ENCODE data around the gene CCDC88B. TPM values are rescaled to one million over a fixed set of nuclear protein-coding genes. Genes with fewer than 3 reads are reported as not detected.

The CCDC88B gene, protein sequence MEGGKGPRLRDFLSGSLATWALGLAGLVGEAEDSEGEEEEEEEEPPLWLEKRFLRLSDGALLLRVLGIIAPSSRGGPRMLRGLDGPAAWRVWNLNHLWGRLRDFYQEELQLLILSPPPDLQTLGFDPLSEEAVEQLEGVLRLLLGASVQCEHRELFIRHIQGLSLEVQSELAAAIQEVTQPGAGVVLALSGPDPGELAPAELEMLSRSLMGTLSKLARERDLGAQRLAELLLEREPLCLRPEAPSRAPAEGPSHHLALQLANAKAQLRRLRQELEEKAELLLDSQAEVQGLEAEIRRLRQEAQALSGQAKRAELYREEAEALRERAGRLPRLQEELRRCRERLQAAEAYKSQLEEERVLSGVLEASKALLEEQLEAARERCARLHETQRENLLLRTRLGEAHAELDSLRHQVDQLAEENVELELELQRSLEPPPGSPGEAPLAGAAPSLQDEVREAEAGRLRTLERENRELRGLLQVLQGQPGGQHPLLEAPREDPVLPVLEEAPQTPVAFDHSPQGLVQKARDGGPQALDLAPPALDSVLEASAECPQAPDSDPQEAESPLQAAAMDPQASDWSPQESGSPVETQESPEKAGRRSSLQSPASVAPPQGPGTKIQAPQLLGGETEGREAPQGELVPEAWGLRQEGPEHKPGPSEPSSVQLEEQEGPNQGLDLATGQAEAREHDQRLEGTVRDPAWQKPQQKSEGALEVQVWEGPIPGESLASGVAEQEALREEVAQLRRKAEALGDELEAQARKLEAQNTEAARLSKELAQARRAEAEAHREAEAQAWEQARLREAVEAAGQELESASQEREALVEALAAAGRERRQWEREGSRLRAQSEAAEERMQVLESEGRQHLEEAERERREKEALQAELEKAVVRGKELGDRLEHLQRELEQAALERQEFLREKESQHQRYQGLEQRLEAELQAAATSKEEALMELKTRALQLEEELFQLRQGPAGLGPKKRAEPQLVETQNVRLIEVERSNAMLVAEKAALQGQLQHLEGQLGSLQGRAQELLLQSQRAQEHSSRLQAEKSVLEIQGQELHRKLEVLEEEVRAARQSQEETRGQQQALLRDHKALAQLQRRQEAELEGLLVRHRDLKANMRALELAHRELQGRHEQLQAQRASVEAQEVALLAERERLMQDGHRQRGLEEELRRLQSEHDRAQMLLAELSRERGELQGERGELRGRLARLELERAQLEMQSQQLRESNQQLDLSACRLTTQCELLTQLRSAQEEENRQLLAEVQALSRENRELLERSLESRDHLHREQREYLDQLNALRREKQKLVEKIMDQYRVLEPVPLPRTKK (N-terminal part only)
- 0.63 and 0.71 TPM in 2 replicates for total RNA-seq (2014; rRNA removed)
- polyA plus RNA-seq (2012): 3.1 TPM

DNA sequence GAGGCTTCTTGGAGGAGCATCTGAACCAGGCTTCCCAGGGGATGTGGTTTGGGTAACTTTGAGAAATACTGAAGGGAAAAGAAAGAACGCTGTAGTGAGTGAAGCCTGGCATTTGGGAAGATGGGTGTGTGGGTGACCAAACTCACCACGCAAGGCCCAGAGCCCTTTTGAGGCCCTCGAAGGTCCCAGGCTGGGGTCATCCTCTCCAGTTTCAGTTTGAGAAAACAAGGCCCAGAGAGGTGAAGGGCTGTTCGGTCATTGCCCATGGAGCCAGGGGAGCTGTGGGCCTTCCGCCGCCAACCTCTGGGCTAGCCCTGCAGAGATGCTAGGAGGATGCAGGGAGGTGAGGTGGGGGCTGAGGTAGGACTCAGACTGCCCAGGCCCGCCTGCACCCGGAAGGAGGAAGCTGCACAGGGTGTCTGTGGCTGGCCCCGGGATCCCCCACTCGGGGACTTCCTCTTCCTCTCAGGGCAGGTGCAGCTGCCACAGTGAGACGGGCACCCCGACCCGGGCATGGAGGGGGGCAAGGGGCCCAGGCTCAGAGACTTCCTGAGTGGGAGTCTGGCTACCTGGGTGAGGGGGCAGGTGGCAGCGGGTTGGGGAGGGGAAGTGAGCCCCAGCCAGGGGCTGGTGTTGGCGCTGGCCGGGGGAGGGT lies at the start of gene CCDC88B:
CCDC88B (plus strand) TSS at position 451 of the 655 bp plus-strand sequence; CDS start at position 514, 63 bp downstream.
- no peak for DNase-seq (ENCODE audit: low read depth)

DNA sequence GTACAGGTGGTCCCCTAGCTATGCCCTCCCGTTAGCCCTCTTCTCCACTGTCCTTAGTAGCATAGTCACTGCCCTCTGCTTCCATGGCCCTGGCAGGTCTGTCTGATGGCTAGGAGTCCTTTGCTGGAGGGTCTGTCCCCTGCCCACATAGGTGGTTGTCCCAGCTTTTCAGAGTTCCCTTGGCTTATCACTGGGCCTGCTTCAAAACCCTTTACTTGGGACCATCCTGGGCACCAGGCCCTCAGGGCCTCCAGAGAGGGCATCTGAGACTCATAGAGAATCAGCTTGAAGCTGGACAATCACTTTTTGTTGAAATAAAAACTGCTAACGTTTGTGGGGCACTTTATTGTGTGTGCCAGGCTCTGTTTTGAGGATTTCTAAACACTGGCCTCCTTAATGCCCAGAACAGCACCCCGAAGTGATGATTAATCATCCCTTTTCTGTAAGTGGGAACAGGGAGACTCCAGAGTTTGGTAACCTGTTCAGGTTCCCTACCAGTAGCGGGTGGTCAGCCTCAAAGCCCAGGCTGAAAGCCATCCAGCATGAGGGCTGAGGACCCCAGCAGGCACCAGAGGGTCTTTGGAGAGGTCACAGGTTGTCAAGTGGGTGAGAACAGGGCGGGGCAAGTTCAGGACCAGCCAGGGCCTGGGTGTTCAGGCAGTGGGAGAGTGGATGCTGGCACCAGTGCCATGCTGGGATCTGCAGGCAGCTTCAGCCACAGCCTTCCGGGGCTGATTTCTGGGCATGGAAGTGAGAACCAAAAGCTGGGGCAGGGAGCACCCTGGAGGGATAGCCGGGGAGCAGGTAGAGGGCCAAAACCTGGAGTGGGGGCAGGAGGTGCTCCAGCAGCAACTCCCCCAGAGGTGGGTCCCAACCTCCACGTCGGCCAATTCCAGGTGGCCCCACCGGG lies 49.4 kb upstream of the CCDC88B start:
- no peak for DNase-seq (ENCODE audit: low read depth)

DNA sequence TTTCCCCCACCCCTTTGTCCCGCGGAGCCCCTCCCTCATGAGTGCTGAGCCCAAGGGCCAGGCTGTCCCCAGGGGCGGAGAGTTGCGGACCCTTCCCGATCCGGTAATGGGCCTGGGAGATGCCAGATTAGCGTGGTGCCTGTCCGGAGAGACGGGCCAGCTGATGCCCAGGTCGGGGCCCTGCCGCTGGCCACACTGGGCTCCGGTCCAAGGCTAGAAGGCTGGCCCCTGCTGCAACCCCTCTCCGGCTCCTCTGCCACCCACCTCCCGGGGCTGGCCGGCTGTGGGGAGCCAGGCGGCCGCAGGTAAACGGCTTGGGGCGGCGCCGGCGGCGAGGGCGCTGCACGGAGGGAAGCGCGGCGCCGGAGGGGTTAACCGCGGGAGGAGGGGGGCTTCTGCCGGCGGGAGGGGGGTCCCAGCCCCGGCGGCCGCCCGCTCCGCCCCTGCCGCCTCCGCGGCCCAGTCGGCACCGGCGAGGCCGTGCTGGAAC lies 48.7 kb upstream of the CCDC88B start, which contains the start of gene KCNK4:
KCNK4 (plus strand) TSS at position 41 of the 490 bp plus-strand sequence. CDS start 1,717 bp downstream, outside the sequence.
- no peak for DNase-seq (ENCODE audit: low read depth)

DNA sequence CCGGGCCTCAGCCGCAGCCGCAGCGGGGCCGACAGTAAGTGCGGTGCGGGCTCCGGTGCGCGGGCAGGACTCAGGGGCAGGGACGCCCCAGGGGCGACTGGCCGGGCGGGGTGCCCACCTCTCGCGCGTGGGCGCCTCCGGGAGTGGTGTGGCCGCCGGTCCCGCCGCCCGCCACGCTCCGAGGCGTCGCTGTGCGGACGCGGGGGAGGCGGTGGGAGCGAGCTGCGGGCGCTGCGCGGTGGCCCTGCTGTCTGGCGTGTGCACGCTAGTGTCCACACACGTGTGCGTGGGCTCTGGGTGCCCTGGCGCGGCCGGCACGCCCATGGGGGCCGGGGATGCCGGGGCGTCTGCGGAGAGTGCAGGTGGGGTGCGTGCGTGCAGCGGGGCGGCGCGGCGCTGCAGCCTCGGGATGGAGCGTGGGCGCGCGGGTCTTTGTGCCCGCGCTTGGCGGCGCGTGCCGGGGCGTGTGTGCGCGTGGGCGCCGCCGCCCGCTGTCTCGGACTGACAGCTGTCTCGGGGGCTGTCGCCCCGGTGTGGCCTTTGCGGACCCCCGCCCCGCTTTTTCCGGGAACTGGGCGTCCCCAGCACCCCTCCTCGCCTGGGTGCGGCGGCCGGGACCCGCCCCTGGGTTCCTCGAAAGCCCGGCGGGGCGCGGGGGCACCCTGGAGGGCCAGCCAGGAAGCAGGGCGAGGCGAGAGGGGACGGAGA lies 48.1 kb upstream of the CCDC88B start:
- no peak for DNase-seq (ENCODE audit: low read depth)

DNA sequence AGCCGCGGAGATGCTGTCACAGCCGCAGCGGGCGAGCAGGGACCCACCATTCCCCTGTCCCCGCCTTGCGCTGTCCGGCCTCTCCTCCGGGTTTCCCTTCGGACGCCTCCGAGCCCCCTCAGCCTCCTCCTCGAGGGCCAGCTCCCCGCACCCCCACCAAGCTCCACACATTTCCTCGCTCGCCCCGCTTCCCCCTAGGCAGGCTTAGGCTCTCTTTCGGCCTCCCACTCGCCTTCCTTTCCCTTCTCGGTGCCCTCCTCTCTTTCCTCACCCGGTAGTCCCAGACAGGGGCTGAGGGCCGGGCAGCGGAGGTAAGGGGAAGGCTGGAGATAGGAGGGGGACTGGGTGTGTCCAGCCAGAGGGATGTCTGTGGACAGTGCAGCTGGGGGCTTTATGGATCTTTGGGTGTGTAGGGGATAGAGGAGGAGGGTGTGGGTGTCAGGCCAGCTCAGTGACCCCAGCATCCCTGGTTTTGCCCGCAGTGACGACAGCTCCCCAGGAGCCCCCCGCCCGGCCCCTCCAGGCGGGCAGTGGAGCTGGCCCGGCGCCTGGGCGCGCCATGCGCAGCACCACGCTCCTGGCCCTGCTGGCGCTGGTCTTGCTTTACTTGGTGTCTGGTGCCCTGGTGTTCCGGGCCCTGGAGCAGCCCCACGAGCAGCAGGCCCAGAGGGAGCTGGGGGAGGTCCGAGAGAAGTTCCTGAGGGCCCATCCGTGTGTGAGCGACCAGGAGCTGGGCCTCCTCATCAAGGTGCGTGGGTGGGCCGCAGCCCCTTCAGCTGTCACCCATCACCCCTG lies 47.3 kb upstream of the CCDC88B start:
- DNase-seq (ENCODE audit: low read depth): no peak

DNA sequence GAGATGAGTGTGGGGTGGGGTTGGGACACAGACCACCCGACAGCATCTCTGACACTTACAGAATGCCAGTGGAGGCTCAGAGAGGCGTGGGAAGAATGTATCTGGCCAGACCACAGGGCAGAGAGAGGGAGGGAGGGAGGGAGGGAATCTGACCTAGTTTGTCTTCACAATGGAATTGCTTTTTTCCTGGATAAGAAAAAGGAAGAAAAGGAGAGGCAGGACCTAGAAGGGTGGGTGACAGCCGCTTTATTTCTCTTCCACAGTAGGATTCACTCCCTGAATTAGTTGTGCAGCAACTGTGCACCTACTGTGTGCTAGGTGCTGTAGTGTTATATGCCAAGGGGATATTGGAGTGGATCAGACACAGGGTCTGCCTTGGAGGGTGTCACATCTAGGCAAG lies 45.2 kb upstream of the CCDC88B start:
- DNase-seq (ENCODE audit: low read depth): no peak

DNA sequence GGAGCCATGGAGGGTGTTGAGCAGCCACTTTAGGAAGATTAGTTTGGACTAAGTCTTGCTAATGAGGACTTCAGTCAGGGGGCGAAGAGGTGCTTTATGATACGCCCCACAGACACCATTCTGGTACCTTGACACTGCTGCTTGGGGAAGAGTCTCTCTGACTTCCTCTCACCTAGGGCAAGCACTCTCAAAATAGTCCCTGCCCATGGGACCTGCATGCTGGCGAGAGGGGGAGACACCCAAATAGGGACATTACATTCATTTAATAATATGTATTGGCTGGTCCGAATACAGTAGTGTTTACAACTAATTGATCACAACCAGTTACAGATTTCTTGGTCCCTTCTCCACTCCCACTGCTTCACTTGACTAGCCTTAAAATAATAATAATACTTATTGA lies 44.2 kb upstream of the CCDC88B start:
- no peak for DNase-seq (ENCODE audit: low read depth)

DNA sequence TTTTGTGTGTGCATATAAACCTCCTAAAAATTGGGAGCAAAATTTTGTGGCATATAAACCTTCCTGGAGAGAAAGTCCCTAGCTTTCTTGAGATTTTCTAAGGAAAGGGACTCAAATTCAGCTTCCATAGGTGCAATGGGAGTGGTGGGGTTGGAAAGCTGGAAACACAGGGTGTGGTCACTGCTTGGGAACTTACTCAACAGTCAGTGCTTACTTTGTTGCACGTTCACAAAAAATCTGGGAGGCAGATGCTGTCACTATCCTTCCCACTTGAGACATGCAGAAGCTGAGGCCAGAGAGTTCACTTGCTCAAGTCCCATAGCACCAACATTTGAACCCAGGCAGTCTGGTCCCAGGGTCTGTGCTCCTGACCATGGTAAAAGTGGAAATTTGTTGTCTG lies 43.8 kb upstream of the CCDC88B start:
- no peak for DNase-seq (ENCODE audit: low read depth)

DNA sequence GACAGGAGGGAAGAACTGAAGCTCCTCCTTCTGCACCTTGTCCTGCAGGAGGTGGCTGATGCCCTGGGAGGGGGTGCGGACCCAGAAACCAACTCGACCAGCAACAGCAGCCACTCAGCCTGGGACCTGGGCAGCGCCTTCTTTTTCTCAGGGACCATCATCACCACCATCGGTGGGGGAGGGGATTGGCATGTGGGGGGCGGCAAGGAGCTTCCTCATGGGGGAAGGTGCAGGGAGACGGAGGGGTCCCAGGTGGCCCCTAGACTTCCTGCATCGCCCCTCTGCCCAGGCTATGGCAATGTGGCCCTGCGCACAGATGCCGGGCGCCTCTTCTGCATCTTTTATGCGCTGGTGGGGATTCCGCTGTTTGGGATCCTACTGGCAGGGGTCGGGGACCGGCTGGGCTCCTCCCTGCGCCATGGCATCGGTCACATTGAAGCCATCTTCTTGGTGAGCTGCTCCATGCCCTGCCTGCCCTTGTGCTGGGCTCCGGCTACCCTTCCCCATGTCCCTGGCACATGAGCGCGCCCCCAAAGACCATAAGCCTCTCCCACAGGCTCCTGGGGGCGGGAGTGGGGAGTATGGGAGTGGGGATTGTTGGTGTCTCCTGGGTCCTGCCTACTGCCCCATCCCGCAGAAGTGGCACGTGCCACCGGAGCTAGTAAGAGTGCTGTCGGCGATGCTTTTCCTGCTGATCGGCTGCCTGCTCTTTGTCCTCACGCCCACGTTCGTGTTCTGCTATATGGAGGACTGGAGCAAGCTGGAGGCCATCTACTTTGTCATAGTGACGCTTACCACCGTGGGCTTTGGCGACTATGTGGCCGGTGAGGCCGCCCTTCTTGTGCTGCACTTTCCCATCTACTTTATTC lies 42.9 kb upstream of the CCDC88B start:
- no peak for DNase-seq (ENCODE audit: low read depth)

DNA sequence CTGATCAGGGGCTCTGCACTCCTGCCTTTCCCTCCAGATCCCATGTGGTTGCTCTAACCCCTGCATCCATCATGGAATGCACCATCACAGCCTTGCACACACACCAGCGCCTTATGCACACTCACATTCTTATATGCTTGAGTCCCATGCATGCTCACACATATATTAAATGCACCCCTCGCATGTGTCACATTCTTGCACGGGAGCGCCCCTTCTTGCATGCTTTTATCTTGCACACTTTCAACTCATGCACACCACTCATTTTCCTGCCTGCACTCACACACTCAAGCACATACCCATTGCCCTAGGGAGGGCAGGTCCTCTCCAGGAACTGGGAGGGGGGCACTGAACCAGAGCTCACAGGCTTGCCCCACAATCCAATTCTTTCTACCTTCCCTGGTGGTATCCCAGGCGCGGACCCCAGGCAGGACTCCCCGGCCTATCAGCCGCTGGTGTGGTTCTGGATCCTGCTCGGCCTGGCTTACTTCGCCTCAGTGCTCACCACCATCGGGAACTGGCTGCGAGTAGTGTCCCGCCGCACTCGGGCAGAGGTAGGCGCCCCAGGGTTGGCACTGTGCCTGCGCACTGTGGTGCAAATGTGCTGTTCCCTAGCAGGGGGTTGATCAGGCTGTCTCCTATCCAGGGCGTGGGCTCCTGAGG lies 42.2 kb upstream of the CCDC88B start:
- DNase-seq (ENCODE audit: low read depth): no peak

DNA sequence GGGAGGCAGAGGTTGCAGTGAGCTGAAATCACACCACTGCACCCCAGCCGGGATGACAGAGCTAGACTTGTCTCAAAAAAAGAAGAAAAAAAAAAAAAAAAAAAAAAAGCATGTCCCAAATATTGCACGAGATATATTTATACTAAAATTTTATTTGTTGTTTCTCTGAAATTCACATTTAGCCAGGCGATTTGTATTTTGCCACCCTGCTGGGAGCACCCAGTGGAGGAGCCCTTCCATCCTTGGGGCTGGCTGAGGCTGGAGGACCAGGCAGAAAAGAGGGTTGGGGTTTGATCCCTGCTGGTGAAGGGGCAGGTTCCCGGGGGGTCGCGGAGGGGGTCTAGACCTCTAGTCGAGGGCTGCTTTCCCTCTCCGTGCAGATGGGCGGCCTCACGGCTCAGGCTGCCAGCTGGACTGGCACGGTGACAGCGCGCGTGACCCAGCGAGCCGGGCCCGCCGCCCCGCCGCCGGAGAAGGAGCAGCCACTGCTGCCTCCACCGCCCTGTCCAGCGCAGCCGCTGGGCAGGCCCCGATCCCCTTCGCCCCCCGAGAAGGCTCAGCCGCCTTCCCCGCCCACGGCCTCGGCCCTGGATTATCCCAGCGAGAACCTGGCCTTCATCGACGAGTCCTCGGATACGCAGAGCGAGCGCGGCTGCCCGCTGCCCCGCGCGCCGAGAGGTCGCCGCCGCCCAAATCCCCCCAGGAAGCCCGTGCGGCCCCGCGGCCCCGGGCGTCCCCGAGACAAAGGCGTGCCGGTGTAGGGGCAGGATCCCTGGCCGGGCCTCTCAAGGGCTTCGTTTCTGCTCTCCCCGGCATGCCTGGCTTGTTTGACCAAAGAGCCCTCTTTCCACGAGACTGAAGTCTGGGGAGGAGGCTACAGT lies 40.8 kb upstream of the CCDC88B start:
- DNase-seq (ENCODE audit: low read depth): no peak

DNA sequence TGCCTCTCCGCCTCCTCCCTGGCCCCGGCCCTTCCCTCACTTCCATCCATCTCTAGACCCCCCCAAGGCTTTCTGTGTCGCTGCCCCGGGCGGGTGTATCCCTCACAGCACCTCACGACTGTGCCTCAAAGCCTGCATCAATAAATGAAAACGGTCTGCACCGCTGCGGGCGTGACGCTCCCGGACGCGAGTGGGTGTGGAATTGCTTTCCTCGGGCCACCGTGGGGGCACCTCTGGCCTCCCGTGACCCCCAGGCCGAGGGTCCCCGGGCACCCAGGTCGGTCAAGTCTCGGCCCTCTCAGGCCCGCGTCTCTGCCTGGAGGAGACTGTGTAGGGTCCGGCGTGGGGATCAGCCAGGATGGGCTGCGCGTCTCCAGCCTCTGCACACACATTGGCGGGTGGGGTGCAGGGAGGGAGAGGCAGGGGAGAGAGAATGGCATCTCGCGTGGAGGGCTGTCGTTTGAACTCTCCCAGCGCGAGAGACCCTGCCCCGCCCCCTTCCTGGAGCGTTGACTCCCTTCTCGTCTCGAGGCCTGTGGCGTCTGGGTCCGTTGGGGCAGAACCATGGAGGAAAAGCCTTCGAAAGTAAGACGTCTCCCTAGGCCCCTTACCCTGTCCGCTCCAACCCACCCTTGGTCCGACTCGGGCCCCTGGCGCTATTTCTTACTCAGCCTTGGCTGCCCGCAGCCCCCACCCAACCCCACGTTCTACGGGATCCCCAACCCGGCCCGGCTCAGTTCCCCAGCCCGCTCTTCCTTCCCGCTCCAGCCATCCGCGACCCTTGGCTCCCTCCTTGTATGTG lies 40.0 kb upstream of the CCDC88B start, which contains the start of gene CATSPERZ:
CATSPERZ (plus strand) TSS at position 512 of the 802 bp plus-strand sequence; CDS start at position 565, 53 bp downstream.
- DNase-seq (ENCODE audit: low read depth): no peak

DNA sequence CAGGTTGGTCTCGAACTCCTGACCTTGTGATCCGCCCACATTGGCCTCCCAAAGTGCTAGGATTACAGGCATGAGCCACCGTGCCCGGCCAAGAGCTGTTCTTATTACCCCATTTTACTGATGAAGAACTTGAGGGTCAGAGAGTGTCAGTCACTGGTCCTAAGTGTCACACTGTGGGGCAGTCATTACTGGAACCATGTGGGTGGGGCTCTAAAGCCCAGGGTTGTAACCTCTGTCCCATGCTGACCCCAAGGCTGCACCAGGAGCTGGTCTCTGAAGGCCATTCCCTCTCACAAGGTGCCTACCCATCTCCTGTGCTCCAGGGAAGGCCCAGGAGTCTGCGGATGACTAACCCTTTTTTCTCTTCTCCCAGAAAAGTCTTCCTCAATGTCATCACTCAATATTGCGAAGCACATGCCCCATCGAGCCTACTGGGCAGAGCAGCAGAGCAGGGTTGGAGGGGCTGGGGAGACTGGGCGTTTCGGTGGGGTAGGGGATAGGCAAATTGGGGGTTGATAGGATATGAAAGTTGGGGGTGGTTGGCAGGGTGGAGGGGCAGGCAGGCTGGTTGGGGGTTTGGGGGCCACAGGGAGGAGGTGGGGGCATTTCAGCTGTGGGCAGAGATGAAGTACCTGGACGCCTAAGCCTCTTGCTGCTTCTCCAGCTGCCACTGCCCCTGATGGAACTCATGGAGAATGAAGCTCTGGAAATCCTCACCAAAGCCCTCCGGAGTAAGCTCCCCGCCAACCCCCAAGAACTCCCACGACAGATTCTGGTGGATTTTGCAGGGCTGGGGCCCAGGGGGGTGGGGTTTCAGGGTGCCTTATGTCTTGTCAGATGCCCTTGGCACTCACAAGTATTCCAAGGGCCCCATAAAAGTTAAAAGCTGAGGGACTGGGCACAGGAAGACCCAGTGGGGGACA lies 36.6 kb upstream of the CCDC88B start:
- no peak for DNase-seq (ENCODE audit: low read depth)

DNA sequence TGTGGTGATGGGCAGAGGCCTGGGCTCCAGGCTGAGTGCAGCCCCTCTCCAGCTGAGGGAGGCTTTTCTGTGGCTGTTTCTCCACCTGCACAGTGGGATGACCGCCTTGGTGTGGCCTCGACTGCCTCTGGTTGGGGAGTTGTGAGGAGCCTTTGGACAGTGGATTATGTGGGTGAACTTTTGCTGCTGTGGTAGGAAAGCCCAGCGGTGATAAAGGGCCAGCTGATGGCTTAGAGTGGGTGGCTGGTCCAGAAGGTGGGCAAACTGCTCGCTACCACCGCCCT lies 36.0 kb upstream of the CCDC88B start:
- no peak for DNase-seq (ENCODE audit: low read depth)

All from LHCN-M2 (cell line).